ENCODE measurements around the gene ARHGAP6.

ARHGAP6 gene

GRCh38 chrX:11298600-11298999, 367.1 kb downstream of the ARHGAP6 start:
- Histone ChIP-seq H3K36me3 (ENCODE audit: control insufficient read depth, insufficient read depth, low read length) (no peaks in the 10 kb centered on the region), H3K4me1 (ENCODE audit: control insufficient read depth, insufficient read depth, low read length) (peaks cover 11% of the 10 kb centered on the region; the same call in 1 of the 2 replicates), H3K9ac (ENCODE audit: low read length) (no peak overlapping the region), H3K27ac (ENCODE audit: low read depth, low read length) (no peak overlapping the region), H3K27me3 (ENCODE audit: control insufficient read depth, insufficient read depth, low read length) (peaks cover 37% of the 10 kb centered on the region), H3K9me3 (ENCODE audit: control insufficient read depth, insufficient read depth, low read depth, low read length) (no peaks in the 10 kb centered on the region), H3K4me3 (ENCODE audit: low read depth, low read length) (no peak overlapping the region)

GRCh38 chrX:11296051-11296450, 369.7 kb downstream of the ARHGAP6 start:
- peaks cover 11% of the 10 kb centered on the region; the same call in 1 of the 2 replicates for H3K4me1 ChIP-seq (ENCODE audit: control insufficient read depth, insufficient read depth, low read length)
- H3K27me3 ChIP-seq (ENCODE audit: control insufficient read depth, insufficient read depth, low read length) = peaks cover 51% of the 10 kb centered on the region
- H3K36me3 ChIP-seq (ENCODE audit: control insufficient read depth, insufficient read depth, low read length) = no peaks in the 10 kb centered on the region
- no peak overlapping the region for H3K4me3 ChIP-seq (ENCODE audit: low read depth, low read length)
- H3K9ac ChIP-seq (ENCODE audit: low read length) = no peak overlapping the region
- no peaks in the 10 kb centered on the region for H3K9me3 ChIP-seq (ENCODE audit: control insufficient read depth, insufficient read depth, low read depth, low read length)
- no peak overlapping the region for H3K27ac ChIP-seq (ENCODE audit: low read depth, low read length)

GRCh38 chrX:11293113-11293512, 372.6 kb downstream of the ARHGAP6 start, which contains the start of gene AMELX:
AMELX (plus strand) TSS chrX:11293413; CDS start chrX:11294789, 1,376 bp downstream.
- Histone ChIP-seq H3K9ac (ENCODE audit: low read length) (no peak within 1 kb of the TSS), H3K4me1 (ENCODE audit: control insufficient read depth, insufficient read depth, low read length) (peaks cover 11% of the 10 kb centered on the region; the same call in 1 of the 2 replicates), H3K4me3 (ENCODE audit: low read depth, low read length) (no peak within 1 kb of the TSS), H3K27ac (ENCODE audit: low read depth, low read length) (no peak within 1 kb of the TSS), H3K27me3 (ENCODE audit: control insufficient read depth, insufficient read depth, low read length) (peaks cover 37% of the 10 kb centered on the region), H3K9me3 (ENCODE audit: control insufficient read depth, insufficient read depth, low read depth, low read length) (no peaks in the 10 kb centered on the region), H3K36me3 (ENCODE audit: control insufficient read depth, insufficient read depth, low read length) (no peaks in the 10 kb centered on the region)

- Histone ChIP-seq H3K4me1 (ENCODE audit: control insufficient read depth, insufficient read depth, low read length) (0 out of 2 replicates have a peak, but pooled peaks cover 2% of the 10 kb centered on the region), H3K9me3 (ENCODE audit: control insufficient read depth, insufficient read depth, low read depth, low read length) (no peaks in the 10 kb centered on the region), H3K27me3 (ENCODE audit: control insufficient read depth, insufficient read depth, low read length) (peaks cover 31% of the 10 kb centered on the region), H3K27ac (ENCODE audit: low read depth, low read length) (no peak overlapping the region), H3K36me3 (ENCODE audit: control insufficient read depth, insufficient read depth, low read length) (no peaks in the 10 kb centered on the region), H3K9ac (ENCODE audit: low read length) (no peak overlapping the region), H3K4me3 (ENCODE audit: low read depth, low read length) (no peak overlapping the region)
Observed at GRCh38 chrX:11290416-11291102, 375.2 kb downstream of the ARHGAP6 start.

- no peaks in the 10 kb centered on the region for H3K4me1 ChIP-seq (ENCODE audit: control insufficient read depth, insufficient read depth, low read length)
- H3K27ac ChIP-seq (ENCODE audit: low read depth, low read length) = no peak overlapping the region
- H3K9ac ChIP-seq (ENCODE audit: low read length) = no peak overlapping the region
- H3K36me3 ChIP-seq (ENCODE audit: control insufficient read depth, insufficient read depth, low read length) = no peaks in the 10 kb centered on the region
- H3K9me3 ChIP-seq (ENCODE audit: control insufficient read depth, insufficient read depth, low read depth, low read length) = no peaks in the 10 kb centered on the region
- H3K27me3 ChIP-seq (ENCODE audit: control insufficient read depth, insufficient read depth, low read length) = peaks cover 12% of the 10 kb centered on the region; the same call in 1 of the 2 replicates
- H3K4me3 ChIP-seq (ENCODE audit: low read depth, low read length) = no peak overlapping the region
Observed at GRCh38 chrX:11287505-11287904, 378.2 kb downstream of the ARHGAP6 start.

- H3K4me3 ChIP-seq (ENCODE audit: low read depth, low read length) = no peak overlapping the region
Observed at GRCh38 chrX:11285651-11286050, 380.1 kb downstream of the ARHGAP6 start.

GRCh38 chrX:11282043-11282442, 383.7 kb downstream of the ARHGAP6 start:
- H3K27me3 ChIP-seq (ENCODE audit: control insufficient read depth, insufficient read depth, low read length) = peaks cover 6% of the 10 kb centered on the region; the same call in 1 of the 2 replicates
- no peak overlapping the region for H3K27ac ChIP-seq (ENCODE audit: low read depth, low read length)
- H3K4me1 ChIP-seq (ENCODE audit: control insufficient read depth, insufficient read depth, low read length) = no peaks in the 10 kb centered on the region
- H3K9me3 ChIP-seq (ENCODE audit: control insufficient read depth, insufficient read depth, low read depth, low read length) = no peaks in the 10 kb centered on the region
- H3K9ac ChIP-seq (ENCODE audit: low read length) = no peak overlapping the region
- no peaks in the 10 kb centered on the region for H3K36me3 ChIP-seq (ENCODE audit: control insufficient read depth, insufficient read depth, low read length)
- H3K4me3 ChIP-seq (ENCODE audit: low read depth, low read length) = no peak overlapping the region

More at GRCh38 chrX:11285651-11286050, 380.1 kb downstream of the ARHGAP6 start:
- Histone ChIP-seq H3K27ac (ENCODE audit: low read depth, low read length) (no peak overlapping the region), H3K4me1 (ENCODE audit: control insufficient read depth, insufficient read depth, low read length) (no peaks in the 10 kb centered on the region), H3K9ac (ENCODE audit: low read length) (no peak overlapping the region), H3K36me3 (ENCODE audit: control insufficient read depth, insufficient read depth, low read length) (no peaks in the 10 kb centered on the region), H3K27me3 (ENCODE audit: control insufficient read depth, insufficient read depth, low read length) (peaks cover 3% of the 10 kb centered on the region; the same call in 1 of the 2 replicates), H3K9me3 (ENCODE audit: control insufficient read depth, insufficient read depth, low read depth, low read length) (no peaks in the 10 kb centered on the region)

GRCh38 chrX:11273544-11273943, 392.2 kb downstream of the ARHGAP6 start:
- Histone ChIP-seq H3K9me3 (ENCODE audit: control insufficient read depth, insufficient read depth, low read depth, low read length) (no peaks in the 10 kb centered on the region), H3K4me3 (ENCODE audit: low read depth, low read length) (no peak overlapping the region), H3K27ac (ENCODE audit: low read depth, low read length) (no peak overlapping the region), H3K9ac (ENCODE audit: low read length) (no peak overlapping the region), H3K36me3 (ENCODE audit: control insufficient read depth, insufficient read depth, low read length) (no peaks in the 10 kb centered on the region), H3K4me1 (ENCODE audit: control insufficient read depth, insufficient read depth, low read length) (peaks cover 14% of the 10 kb centered on the region), H3K27me3 (ENCODE audit: control insufficient read depth, insufficient read depth, low read length) (no peaks in the 10 kb centered on the region; the same call in 1 of the 2 replicates)

GRCh38 chrX:11272863-11273262, 392.9 kb downstream of the ARHGAP6 start:
- peaks cover 14% of the 10 kb centered on the region for H3K4me1 ChIP-seq (ENCODE audit: control insufficient read depth, insufficient read depth, low read length)
- no peak overlapping the region for H3K27ac ChIP-seq (ENCODE audit: low read depth, low read length)
- no peak overlapping the region for H3K4me3 ChIP-seq (ENCODE audit: low read depth, low read length)
- H3K36me3 ChIP-seq (ENCODE audit: control insufficient read depth, insufficient read depth, low read length) = no peaks in the 10 kb centered on the region
- H3K9me3 ChIP-seq (ENCODE audit: control insufficient read depth, insufficient read depth, low read depth, low read length) = no peaks in the 10 kb centered on the region
- no peak overlapping the region for H3K9ac ChIP-seq (ENCODE audit: low read length)
- H3K27me3 ChIP-seq (ENCODE audit: control insufficient read depth, insufficient read depth, low read length) = no peaks in the 10 kb centered on the region; the same call in 1 of the 2 replicates

- no peaks in the 10 kb centered on the region for H3K36me3 ChIP-seq (ENCODE audit: control insufficient read depth, insufficient read depth, low read length)
- no peaks in the 10 kb centered on the region for H3K9me3 ChIP-seq (ENCODE audit: control insufficient read depth, insufficient read depth, low read depth, low read length)
- no peak overlapping the region for H3K9ac ChIP-seq (ENCODE audit: low read length)
- H3K27ac ChIP-seq (ENCODE audit: low read depth, low read length) = no peak overlapping the region
- peaks cover 14% of the 10 kb centered on the region for H3K4me1 ChIP-seq (ENCODE audit: control insufficient read depth, insufficient read depth, low read length)
- no peaks in the 10 kb centered on the region; the same call in 1 of the 2 replicates for H3K27me3 ChIP-seq (ENCODE audit: control insufficient read depth, insufficient read depth, low read length)
- no peak overlapping the region for H3K4me3 ChIP-seq (ENCODE audit: low read depth, low read length)
Observed at GRCh38 chrX:11272290-11272689, 393.4 kb downstream of the ARHGAP6 start.

- peaks cover 14% of the 10 kb centered on the region for H3K4me1 ChIP-seq (ENCODE audit: control insufficient read depth, insufficient read depth, low read length)
- no peaks in the 10 kb centered on the region for H3K9me3 ChIP-seq (ENCODE audit: control insufficient read depth, insufficient read depth, low read depth, low read length)
- no peaks in the 10 kb centered on the region for H3K36me3 ChIP-seq (ENCODE audit: control insufficient read depth, insufficient read depth, low read length)
- peaks cover 4% of the 10 kb centered on the region; the same call in 1 of the 2 replicates for H3K27me3 ChIP-seq (ENCODE audit: control insufficient read depth, insufficient read depth, low read length)
- no peak overlapping the region for H3K27ac ChIP-seq (ENCODE audit: low read depth, low read length)
- H3K4me3 ChIP-seq (ENCODE audit: low read depth, low read length) = no peak overlapping the region
- no peak overlapping the region for H3K9ac ChIP-seq (ENCODE audit: low read length)
Observed at GRCh38 chrX:11269996-11270395, 395.7 kb downstream of the ARHGAP6 start.
